HG03439 (cell line): Measurements from ENCODE around the gene INHA.

Experiments used
- ATAC-seq: cut with Tn5 transposase; IDR thresholded peaks from one replicate; pipeline ENCODE4 v1.9.1; 2021; ENCODE audit warnings: mild to moderate bottlenecking, moderate library complexity; ENCODE audit not compliant: unreplicated experiment

Gene INHA

DNA sequence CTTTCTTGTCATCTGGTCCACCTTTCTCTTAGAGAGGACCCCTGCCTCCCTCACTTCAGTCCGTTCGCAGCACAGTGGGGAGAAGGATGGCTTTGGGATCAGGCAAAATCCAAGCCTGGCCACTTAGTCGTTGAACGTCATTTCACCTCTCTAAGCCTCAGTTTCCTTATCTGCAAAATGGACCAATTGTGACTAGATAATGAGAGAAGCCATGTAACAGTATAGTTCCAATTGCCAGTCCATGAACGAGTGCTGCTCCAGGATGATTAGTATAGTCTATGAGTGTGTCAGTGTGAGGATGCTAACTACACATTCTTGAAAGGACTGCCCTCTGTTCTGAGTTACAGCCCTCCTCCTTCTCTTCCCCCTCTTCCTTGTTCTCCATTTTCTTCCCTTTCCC, 1.1 kb downstream of the INHA start:
- ATAC-seq: no peak

DNA sequence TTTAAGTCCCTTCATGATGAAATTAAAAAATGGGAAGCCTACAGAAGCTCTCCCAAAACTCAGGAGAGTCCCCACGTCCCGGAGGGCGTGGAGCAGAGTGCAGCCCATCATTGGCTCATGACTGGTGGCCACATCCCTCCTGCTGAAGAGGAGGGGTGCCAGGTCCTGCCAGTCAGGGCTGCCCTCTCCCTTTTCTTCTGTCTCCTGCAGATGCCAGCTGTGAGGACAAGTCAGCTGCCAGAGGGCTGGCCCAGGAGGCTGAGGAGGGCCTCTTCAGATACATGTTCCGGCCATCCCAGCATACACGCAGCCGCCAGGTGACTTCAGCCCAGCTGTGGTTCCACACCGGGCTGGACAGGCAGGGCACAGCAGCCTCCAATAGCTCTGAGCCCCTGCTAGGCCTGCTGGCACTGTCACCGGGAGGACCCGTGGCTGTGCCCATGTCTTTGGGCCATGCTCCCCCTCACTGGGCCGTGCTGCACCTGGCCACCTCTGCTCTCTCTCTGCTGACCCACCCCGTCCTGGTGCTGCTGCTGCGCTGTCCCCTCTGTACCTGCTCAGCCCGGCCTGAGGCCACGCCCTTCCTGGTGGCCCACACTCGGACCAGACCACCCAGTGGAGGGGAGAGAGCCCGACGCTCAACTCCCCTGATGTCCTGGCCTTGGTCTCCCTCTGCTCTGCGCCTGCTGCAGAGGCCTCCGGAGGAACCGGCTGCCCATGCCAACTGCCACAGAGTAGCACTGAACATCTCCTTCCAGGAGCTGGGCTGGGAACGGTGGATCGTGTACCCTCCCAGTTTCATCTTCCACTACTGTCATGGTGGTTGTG, 2.6 kb downstream of the INHA start:
- no peak for ATAC-seq

DNA sequence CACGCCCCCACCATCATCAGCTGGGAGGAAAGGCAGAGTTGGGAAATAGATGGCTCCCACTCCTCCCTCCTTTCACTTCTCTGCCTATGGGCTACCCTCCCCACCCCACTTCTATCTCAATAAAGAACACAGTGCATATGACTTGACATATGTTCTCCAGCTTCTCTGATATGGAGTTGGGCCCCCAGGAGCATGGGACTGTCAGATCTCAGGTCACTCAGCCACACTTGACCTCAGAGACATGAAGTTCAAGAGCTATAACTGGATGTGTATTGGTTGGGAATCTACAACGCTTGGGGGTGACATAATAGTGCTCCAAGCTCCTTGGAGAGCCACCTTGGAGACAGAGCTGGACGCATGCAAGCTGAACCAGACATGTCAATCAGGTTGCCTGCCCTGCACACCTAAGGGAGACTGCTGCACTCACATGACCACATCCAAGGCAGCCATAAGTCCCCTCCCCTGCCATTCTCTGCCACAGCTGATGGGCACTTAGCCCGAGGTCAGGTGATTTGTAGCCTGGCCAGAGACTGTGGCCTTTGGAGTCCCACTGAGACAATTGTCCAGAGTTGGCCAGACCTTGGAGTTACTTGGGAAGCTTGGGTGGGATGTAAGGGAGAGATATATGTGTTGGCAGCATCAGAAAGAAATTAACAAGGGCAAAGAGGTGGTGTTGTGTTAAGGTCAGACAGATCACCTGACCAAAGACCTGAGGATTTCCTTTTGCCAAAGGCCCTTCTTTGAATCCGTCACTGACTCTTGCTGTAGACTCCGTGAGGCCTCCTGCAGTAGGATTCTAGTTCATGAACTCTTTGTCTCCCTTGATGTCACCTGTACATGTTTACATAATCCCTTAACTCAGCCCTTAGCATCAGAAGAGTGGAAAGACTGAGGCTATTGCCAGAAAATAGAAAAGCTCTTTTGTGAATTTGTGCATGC, 3.7 kb downstream of the INHA start:
- ATAC-seq: no peak

DNA sequence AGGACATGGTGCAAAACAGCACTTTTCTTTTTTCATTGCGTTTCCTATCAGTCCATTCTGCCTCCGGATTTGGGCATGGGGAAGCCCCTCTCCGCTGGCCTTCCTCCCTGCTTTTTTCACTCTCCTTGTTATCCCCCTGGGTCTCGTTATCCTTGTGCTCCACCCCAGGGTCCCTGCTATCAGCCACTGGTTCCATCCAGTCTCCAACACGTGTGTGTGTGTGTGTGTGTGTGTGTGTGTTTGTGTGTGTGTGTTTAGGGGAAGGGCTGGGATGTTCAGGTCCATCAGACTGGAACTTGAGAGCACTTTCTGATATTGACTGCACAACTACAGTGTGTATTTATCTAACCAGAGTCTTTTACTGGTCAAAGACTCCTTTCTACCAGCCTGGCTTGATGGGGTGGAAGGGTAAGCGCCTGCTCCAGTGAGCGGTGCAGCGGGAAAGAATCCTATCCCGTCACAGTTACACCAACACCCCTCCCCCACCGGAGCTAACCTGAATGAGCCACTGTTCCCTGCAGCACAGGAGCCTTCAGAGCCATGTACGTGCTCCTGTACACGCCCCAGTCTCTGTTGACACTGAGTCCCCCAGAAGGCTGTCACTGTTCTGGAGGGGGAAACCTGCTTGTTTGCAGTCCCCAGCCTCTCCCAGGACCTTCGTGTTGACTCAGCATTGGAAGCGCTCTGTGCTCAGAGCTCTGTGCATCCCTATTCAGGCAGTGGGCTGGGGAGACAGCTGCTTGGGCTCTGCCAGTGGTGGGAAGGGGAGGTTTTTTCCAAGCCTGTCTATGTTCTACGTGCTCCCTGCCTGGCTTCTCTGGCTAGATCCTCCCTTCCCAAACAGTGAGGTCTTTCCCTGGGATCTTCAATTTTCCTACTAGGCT, 4.6 kb downstream of the INHA start:
- ATAC-seq: no peak

DNA sequence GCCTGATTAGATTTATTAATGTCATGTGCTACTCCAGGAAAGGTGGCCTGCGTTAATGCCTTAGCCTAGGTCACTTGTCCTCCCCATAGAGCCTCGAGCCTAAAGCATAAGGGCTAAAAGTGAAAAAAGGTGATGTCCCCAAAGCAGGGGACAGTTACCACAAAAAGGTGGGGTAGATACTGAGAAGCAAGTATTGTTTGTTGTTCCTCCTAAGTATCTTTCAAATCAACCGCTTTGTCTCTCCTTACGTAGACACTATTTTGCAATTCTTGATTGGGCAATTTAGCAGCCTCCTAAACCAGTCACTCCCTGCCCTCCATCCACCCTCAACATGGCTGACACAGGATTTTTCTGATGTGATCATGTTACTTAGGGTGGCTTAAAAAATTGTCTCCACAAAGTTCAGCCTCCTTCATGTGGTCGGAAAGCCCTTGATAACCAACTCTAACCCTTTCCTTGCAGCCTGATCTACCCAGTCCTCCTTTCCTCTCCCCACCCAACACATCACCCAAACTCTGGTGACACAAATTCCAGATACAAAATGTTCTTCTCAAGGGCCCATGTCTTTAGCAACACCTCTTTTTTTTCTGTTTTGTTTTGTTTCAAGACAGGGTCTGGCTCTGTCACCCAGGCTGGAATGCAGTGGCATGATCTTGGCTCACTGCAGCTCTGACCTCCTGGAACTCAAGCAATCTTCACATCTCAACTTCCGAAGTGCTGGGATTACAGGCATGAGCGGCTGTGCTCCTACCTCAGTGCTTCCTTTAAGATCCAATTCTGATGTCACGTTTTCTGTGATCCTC, 6.9 kb downstream of the INHA start:
- no peak for ATAC-seq

DNA sequence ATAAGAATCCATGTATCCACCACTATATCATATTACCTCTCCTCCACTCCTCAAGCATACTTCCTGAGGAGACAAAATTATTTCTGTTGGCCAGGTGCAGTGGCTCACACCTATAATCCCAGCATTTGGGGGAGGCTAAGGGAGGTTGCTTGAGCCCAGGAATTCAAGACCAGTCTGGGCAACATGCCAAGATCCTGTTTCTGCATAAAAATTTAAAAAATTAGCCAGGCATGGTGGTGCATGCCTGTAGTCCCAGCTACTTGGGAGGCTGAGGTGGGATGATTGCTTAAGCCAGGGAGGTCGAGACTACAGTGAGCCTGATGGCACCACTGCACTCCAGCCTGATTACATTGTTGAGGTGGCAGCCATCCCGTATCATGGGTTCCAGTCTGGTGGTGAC, 9.2 kb downstream of the INHA start:
- no peak for ATAC-seq

DNA sequence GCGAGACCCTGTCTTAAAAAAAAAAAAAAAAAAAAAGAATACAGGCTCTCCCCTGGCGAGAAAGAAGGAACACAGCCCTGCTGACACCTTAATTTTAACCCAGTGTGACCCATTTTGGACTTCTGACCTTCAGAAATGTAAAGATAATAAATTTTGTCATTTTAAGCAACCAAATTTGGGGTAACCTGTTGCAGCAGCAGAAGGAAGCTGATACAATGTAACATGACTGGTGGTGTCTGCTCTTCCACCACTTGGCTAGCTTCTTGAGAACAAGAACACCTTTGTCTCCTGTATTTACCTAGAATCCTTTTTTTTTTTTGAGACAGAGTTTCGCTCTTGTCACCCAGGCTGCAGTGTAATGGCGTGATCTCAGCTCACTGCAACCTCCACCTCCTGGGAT, 19.0 kb downstream of the INHA start:
- ATAC-seq: no peak

DNA sequence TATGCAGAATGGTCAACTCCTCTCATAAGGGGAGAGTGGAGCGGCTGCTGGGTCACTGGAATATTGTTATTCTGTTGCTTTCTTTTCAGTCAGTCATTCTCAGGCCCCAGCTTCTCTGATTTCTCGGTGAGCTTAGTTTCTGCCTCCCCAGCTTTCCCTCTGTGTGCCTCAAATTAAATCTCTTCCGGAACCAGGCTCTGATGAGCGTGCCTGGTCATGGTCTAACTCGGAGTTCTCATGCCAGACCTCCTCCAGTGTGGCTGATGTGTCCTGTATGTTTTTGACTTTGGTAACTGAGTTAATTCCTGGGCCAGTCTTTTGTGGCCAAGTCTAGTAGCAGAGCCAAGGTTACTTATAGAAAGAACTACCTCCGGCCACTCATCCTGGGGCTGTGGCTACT, 20.6 kb downstream of the INHA start:
- no peak for ATAC-seq

DNA sequence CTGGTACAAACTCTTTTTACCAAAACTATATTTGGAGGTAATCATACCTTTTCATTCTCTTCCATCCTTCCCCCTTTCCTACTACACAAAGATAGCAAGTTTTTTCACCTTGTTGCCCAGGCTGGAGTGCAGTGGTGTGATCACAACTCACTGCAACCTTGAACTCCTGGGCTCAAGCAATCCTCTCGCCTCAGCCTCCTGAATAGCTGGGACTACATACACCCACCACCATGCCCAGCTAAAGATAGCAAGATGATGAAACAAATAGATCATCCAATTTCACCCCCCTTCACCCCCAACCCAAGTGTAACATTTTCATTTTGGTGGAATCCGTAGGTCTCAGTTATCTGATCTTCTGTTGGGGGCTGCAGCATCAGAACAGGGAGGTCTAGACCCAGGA, 21.0 kb downstream of the INHA start:
- no peak for ATAC-seq

DNA sequence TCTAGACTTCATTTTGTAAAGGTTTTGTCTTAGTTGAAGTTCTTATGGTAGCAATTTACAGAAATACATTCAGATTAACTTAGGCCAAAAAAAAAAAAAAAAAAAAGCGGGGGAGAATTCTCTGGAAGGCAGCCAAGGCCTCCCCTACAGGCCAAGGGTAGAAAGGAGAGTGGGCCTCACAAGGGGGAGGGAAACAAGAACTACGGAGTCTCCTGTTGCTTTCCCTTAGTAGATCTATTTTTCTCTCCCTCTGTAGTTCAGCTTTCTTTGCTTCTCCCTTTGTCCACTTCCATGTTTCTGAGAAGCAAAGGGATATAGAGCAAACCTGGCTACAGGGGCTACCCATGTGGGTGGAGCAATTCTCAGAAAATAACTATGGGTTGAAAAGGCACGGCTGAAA, 23.1 kb downstream of the INHA start:
- ATAC-seq: no peak

DNA sequence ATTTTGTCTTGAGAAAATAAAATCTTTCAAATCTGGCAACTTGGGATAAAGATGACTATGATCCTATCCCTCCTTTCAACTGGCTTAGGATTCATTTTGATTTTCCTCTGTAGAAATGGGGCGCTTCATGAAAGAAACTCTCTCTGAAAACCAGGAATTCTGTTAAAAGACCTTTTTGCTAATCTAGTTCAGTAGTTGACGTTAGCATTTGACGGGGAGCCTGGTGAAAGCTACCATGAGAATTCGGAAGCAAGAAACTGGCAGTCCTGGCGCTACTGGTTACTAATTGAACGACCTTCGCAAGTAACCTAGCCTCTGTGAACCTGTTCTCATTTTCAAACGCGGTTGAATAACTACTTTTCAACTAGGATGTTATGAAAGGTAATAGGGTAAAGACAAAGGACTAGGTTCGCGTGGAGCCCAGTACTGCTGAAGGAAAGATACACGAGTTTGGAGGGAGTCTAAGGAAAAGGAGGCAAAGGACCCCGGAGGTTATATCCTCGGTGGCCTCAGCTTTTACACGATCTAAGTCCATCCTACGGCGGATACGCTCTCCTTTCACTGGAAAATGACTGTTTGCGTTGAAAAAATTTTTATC, 24.9 kb downstream of the INHA start:
- peak; percentile 3 for ATAC-seq

DNA sequence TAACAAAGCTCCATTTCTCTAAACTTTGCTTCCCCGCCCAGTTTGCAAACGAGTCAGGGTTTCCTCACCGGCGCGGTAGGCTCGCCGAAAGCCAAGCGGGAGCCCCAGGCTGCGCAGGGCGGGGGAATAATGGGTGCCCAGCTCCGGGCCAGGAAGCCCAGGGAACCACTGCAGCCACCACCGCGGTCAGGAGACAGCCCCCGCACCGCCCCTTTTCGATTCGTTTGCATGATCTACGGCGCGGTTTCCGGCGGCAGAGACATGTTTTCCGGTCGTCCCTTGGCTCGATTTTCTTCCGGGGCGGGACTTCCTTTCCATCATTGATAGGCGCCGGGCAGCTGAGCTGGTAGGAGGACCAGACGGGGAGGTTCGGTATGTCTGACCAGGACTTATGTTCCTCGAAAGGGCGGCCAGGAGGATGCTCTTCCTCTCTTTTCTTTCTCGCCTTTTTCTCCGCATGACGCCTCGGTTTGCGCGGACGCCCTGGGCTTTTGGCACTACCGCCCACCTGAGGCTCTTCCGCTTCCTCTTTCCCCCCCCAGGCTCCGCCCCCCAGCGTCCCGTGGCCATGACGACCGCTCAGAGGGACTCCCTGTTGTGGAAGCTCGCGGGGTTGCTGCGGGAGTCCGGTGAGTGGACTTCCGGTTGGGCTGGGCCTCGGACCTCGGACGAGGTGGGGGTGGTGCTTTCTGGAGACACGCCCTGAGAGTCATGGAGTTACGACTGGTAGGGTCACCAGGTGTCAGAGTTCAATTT, 25.6 kb downstream of the INHA start, which contains the start of gene STK11IP:
Gene STK11IP (plus strand): TSS at position 306 of the 756 bp plus-strand sequence. CDS start 263 bp downstream, at position 569.
- peak; percentile 91 for ATAC-seq

DNA sequence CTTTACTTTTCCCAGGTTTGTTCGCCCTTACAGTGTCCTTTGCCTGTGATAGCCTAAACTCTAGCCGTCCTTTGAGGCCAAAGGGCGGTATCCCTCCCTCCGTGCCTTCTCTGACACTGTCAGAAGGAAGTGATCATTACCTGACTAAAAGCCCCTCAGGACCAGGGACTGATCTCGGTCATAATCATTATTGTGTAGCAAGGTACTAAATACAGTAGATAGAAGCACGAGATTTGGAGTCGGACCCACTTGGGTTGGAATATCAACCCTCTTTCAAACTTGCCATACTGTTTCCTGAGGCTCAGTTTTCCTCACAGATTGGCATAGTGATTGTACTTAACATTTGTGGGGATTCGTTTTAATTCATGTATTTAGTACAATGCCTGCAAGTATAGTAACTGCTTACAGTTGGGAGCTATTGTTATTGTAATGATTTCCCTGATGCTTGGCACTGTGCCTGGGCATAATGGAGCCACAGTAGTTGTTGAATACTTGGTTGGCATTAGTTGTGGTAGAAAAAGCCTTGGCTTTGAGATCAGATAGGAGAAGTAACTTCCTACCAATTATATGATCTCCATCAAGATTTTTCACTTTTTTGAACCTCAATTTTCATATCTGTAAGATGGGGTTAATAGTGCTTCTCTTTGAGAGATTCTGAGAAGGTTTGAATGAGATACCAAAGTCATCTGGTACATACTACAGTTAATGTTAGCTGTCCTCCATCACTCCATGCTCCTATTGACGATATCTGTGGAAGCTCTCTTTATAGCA, 26.4 kb downstream of the INHA start:
- no peak for ATAC-seq

DNA sequence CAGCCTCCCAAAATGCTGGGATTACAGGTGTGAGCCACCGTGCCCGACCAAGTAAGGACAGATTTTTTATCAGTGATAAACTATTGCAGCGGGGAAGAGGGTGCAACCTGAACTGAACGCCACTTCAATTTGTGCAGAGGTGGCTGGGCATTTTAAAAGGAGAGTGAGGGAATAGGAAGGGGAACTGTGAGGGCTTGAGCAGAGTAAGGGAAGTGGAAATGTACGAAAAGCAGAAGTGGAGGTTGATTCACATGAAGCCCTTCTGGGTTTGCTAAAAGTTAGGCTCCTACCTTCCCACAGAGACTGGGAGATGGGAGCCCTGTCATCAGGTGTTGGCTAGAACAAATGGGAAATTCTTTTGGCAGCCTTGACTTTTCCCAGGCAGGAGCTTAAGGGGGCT, 31.7 kb downstream of the INHA start:
- ATAC-seq: no peak

DNA sequence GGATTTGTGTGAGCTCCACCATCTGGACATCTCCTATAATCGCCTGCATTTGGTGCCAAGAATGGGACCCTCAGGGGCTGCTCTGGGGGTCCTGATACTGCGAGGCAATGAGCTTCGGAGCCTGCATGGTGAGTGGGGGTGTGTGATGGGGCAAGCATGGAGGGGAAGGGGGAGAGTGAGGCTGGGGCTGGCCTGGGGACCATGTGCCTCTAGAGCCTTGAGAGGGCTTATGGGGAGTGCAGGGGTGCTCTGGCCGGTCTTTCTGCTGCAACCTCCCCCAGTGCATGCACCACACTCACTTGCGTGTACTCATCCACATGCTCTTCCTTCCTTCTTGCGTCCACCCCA, 33.5 kb downstream of the INHA start:
- no peak for ATAC-seq

DNA sequence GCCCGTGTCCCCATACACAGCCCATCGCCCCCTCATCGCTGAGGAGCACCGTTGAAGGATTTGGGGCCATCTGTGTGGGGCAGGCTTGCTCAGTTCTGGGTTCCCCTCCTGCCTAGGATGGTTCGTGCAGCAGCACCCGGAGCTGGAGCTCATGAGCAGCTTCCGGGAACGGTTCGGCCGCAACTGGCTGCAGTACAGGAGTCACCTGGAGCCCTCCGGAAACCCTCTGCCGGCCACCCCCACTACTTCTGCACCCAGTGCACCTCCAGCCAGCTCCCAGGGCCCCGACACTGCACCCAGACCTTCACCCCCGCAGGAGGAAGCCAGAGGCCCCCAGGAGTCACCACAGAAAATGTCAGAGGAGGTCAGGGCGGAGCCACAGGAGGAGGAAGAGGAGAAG, 35.8 kb downstream of the INHA start:
- no peak for ATAC-seq

DNA sequence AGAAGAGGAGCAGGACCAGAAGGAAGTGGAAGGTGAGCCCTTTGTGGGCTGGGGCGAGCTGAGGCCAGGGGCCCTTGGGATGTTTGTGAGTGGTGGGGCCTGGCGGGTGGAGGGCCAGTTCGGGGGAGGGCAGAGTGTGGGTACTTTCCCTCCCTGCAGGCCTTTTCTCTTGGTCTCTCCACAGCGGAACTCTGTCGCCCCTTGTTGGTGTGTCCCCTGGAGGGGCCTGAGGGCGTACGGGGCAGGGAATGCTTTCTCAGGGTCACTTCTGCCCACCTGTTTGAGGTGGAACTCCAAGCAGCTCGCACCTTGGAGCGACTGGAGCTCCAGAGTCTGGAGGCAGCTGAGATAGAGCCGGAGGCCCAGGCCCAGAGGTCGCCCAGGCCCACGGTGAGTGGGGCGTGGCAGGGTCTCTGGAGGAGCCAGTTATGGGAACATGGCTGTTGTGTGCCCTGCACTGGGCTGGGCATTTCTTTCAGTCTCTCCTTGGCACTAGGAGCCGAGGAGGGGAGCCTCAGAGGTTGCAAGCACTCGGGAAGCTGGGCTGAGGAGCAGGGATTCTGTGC, 36.4 kb downstream of the INHA start:
- no peak for ATAC-seq

DNA sequence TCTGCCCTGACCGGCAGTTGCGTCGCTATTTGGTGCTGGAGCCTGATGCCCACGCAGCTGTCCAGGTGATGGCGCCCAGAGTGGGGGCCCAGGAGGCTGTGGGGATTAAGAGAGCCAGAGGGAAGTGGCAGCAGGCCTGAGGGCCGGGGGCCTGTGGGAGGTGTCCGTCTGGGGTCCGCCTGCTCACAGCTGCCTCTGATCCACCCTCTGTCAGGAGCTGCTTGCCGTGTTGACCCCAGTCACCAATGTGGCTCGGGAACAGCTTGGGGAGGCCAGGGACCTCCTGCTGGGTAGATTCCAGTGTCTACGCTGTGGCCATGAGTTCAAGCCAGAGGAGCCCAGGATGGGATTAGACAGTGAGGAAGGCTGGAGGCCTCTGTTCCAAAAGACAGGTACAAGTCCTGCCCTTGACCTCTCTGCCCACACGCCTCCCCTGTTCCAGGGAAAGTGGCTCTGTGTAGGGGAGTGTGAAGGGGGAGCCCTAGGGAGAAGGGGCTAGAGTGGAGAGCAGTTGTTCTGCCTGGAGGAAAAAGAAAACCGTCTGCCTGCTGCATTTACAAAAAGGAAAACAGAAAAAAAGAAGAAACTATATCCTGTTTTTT, 37.1 kb downstream of the INHA start:
- ATAC-seq: no peak
